H7 (cell line): Measurements from ENCODE around the gene EIF4G3. TPM values are rescaled to one million over a fixed set of nuclear protein-coding genes. Genes with fewer than 3 reads are reported as not detected.
"Not testable (repeated sequence)": the region's sequence is repeated elsewhere in the genome, so short reads cannot be mapped to it uniquely, and the experiment has no call there.

Experiments used
- DNase-seq: peaks from one replicate; pipeline ENCODE4 v3.0.0; 2012
- H3K27me3 ChIP-seq: 2 replicates; pipeline ENCODE4 v1.6.0; 2011; ENCODE audit warnings: mild to moderate bottlenecking, low read length; ENCODE audit not compliant: control insufficient read depth, insufficient read depth
- H3K36me3 ChIP-seq: replicated peaks from 2 replicates; pipeline ENCODE4 v1.5.1; 2011; ENCODE audit warnings: low read length; ENCODE audit not compliant: control insufficient read depth, insufficient read depth
- H3K4me3 ChIP-seq: 2 replicates; pipeline ENCODE4 v1.5.1; 2011; ENCODE audit warnings: low read depth, mild to moderate bottlenecking, control low read depth, low read length, moderate library complexity; ENCODE audit not compliant: insufficient read depth
- total RNA-seq: library from RNA; depleted of rRNA; stranded (reverse); fragments of >200 nt; shearing (Covaris generic); gene quantifications from 2 replicates; pipeline ENCODE4 v1.2.3, GENCODE V29; 2014

Gene EIF4G3
- total RNA-seq, 1 experiment from 2014 or later, result 56.7 TPM

- Histone ChIP-seq H3K27me3 (no peaks in the 10 kb centered on the region), H3K4me3 (no peak overlapping the region), H3K36me3 (peaks cover 2% of the 10 kb centered on the region)
- no peak for DNase-seq
These were observed 130.6 kb downstream of the EIF4G3 start for GRCh38 chr1:21046132-21046531.

- no peaks in the 10 kb centered on the region for H3K27me3 ChIP-seq
- no peak for DNase-seq
- H3K4me3 ChIP-seq, result no peak overlapping the region
- H3K36me3 ChIP-seq, result peaks cover 2% of the 10 kb centered on the region
These were observed 131.3 kb downstream of the EIF4G3 start for GRCh38 chr1:21045351-21045750.

- Histone ChIP-seq H3K4me3 (no peak overlapping the region), H3K36me3 (no peaks in the 10 kb centered on the region), H3K27me3 (no peaks in the 10 kb centered on the region)
- no peak for DNase-seq
These were observed 133.6 kb downstream of the EIF4G3 start for GRCh38 chr1:21042929-21043605.

GRCh38 chr1:21041541-21041940, 135.2 kb downstream of the EIF4G3 start:
- Histone ChIP-seq H3K27me3 (no peaks in the 10 kb centered on the region), H3K4me3 (no peak overlapping the region), H3K36me3 (no peaks in the 10 kb centered on the region)
- DNase-seq, result no peak

- no peak for DNase-seq
- H3K36me3 ChIP-seq, result no peaks in the 10 kb centered on the region
- no peaks in the 10 kb centered on the region for H3K27me3 ChIP-seq
- no peak overlapping the region for H3K4me3 ChIP-seq
These were observed 139.6 kb downstream of the EIF4G3 start for GRCh38 chr1:21037091-21037490.

GRCh38 chr1:21035794-21036193, 140.9 kb downstream of the EIF4G3 start:
- Histone ChIP-seq H3K27me3 (no peaks in the 10 kb centered on the region), H3K4me3 (no peak overlapping the region), H3K36me3 (no peaks in the 10 kb centered on the region)
- no peak for DNase-seq

- peak; percentile 20 for DNase-seq
These were observed 141.7 kb downstream of the EIF4G3 start for GRCh38 chr1:21034725-21035628.

GRCh38 chr1:21032741-21033140, 144.0 kb downstream of the EIF4G3 start:
- Histone ChIP-seq H3K36me3 (no peaks in the 10 kb centered on the region), H3K4me3 (no peak overlapping the region), H3K27me3 (no peaks in the 10 kb centered on the region)
- no peak for DNase-seq

More at GRCh38 chr1:21034725-21035628, 141.7 kb downstream of the EIF4G3 start:
- no peaks in the 10 kb centered on the region for H3K36me3 ChIP-seq
- H3K27me3 ChIP-seq, result no peaks in the 10 kb centered on the region
- H3K4me3 ChIP-seq, result no peak overlapping the region

GRCh38 chr1:21030181-21030580, 146.5 kb downstream of the EIF4G3 start:
- Histone ChIP-seq H3K4me3 (no peak overlapping the region), H3K36me3 (no peaks in the 10 kb centered on the region), H3K27me3 (no peaks in the 10 kb centered on the region)
- DNase-seq, result no peak

- H3K4me3 ChIP-seq, result no peak overlapping the region
- no peaks in the 10 kb centered on the region for H3K27me3 ChIP-seq
- no peaks in the 10 kb centered on the region for H3K36me3 ChIP-seq
- no peak for DNase-seq
These were observed 148.1 kb downstream of the EIF4G3 start for GRCh38 chr1:21028520-21029145.

- no peak for DNase-seq
- no peaks in the 10 kb centered on the region for H3K36me3 ChIP-seq
- no peak overlapping the region for H3K4me3 ChIP-seq
- no peaks in the 10 kb centered on the region for H3K27me3 ChIP-seq
These were observed 148.9 kb downstream of the EIF4G3 start for GRCh38 chr1:21027805-21028204.

GRCh38 chr1:21024918-21025317, 151.8 kb downstream of the EIF4G3 start:
- no peak for DNase-seq
- Histone ChIP-seq H3K4me3 (no peak overlapping the region), H3K27me3 (no peaks in the 10 kb centered on the region), H3K36me3 (no peaks in the 10 kb centered on the region)

- not testable (repeated sequence) for H3K27me3 ChIP-seq, DNase-seq, H3K36me3 ChIP-seq, H3K4me3 ChIP-seq
These were observed 152.4 kb downstream of the EIF4G3 start for GRCh38 chr1:21024136-21024896.

GRCh38 chr1:21022279-21023040, 154.2 kb downstream of the EIF4G3 start:
- no peak overlapping the region for H3K4me3 ChIP-seq
- no peaks in the 10 kb centered on the region for H3K36me3 ChIP-seq
- DNase-seq, result no peak
- no peaks in the 10 kb centered on the region for H3K27me3 ChIP-seq
